ENCODE measurements around the gene FNDC11. TPM values are rescaled to one million over a fixed set of nuclear protein-coding genes. Genes with fewer than 3 reads are reported as not detected.
"Not testable (repeated sequence)": the region's sequence is repeated elsewhere in the genome, so short reads cannot be mapped to it uniquely, and the experiment has no call there.

The FNDC11 gene
- total RNA-seq, 1 experiment from 2014 or later: not detected

GRCh38 chr20:63553251-63553932, 567 bp upstream of the FNDC11 start:
- no peak for DNase-seq (ENCODE audit: low spot score)

- DNase-seq (ENCODE audit: low spot score): no peak
These were observed 661 bp downstream of the FNDC11 start for GRCh38 chr20:63554361-63555278.

GRCh38 chr20:63555661-63556381, 1.9 kb downstream of the FNDC11 start:
- DNase-seq (ENCODE audit: low spot score): no peak

- DNase-seq (ENCODE audit: low spot score): no peak
These were observed 3.0 kb downstream of the FNDC11 start for GRCh38 chr20:63556873-63557478.

- no peak for DNase-seq (ENCODE audit: low spot score)
These were observed 3.5 kb downstream of the FNDC11 start for GRCh38 chr20:63557481-63557891.

GRCh38 chr20:63558804-63559484, 5.0 kb downstream of the FNDC11 start:
- DNase-seq (ENCODE audit: low spot score): no peak

- DNase-seq (ENCODE audit: low spot score): not testable (repeated sequence)
These were observed 5.8 kb downstream of the FNDC11 start for GRCh38 chr20:63559485-63560332.

GRCh38 chr20:63560333-63560805, 6.4 kb downstream of the FNDC11 start:
- DNase-seq (ENCODE audit: low spot score): no peak

- no peak for DNase-seq (ENCODE audit: low spot score)
These were observed 7.1 kb downstream of the FNDC11 start for GRCh38 chr20:63560856-63561609.

GRCh38 chr20:63561624-63562396, 7.9 kb downstream of the FNDC11 start:
- no peak for DNase-seq (ENCODE audit: low spot score)

- DNase-seq (ENCODE audit: low spot score): no peak
These were observed 8.7 kb downstream of the FNDC11 start for GRCh38 chr20:63562461-63563224.

GRCh38 chr20:63563225-63563935, 9.4 kb downstream of the FNDC11 start:
- no peak for DNase-seq (ENCODE audit: low spot score)

GRCh38 chr20:63564036-63564810, 10.3 kb downstream of the FNDC11 start:
- DNase-seq (ENCODE audit: low spot score): no peak

- no peak for DNase-seq (ENCODE audit: low spot score)
These were observed 11.2 kb downstream of the FNDC11 start for GRCh38 chr20:63565021-63565698.

GRCh38 chr20:63565699-63566335, 11.9 kb downstream of the FNDC11 start:
- no peak for DNase-seq (ENCODE audit: low spot score)
